ENCODE measurements around the gene TSPY9.
"Not testable (repeated sequence)": the region's sequence is repeated elsewhere in the genome, so short reads cannot be mapped to it uniquely, and the experiment has no call there.

- not testable (repeated sequence) for TF ChIP-seq CTCF, POLR2A (IDR thresholded peaks at IDR 0.05)
Measured at GRCh38 chrY:9504396-9504795, 17.3 kb downstream of the TSPY9 start.
